HL-60/S4 (cell line): ENCODE results near the gene CYTH2.

Experiments
- in situ Hi-C: fragments of 300-500 bp; cut with MboI; formaldehyde crosslinking; loops from 2 replicates; pipeline ENCODE4 v1.14.3; 2022; ENCODE audit warnings: low sequenced_read_pairs

The CYTH2 gene

DNA sequence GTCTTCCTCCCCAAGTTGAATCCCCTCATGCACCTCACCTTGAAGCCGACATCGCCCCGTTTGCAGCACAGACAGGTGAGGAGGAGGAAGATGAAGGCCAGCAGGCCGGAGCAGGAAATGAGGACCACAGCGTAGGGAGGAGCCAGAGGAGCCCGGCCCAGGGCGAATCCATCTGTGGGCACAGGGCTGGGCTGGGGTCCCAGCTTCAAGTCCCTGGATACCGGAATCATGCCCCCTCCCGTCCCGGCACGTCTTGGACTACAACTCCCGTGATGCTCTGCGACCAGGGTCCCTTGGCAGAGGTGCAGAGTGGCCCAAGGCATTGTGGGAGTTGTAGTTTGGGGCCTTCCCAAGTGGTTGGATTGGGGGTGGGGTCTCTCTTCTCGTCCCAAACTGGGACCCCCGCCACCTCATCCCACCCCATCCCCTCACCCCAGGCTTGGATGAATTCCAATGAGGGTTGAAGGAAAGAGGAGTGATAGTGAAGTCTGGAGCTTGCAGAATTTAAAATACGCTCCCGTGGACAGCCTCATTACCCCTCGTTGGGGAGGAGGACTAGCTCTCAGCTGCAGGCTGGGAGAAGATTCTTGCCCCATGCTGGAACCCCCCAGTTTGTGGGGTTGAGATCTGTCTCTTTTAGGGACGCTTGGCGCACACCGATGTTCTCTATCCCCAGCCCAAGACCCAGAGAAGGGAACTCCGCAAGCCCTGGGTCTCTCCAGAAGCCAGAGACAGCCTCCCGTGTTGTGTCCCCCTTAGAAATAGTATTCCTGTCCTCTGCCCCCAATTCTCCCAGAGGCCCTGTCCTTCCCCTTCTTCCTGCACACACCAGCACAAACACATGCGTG, 41.5 kb downstream of the CYTH2 start:
- in situ Hi-C loops, result loop anchor here (25.0 kb wide), 1 partner anchor 327 kb away; the partner anchor contains the start of gene HSD17B14

DNA sequence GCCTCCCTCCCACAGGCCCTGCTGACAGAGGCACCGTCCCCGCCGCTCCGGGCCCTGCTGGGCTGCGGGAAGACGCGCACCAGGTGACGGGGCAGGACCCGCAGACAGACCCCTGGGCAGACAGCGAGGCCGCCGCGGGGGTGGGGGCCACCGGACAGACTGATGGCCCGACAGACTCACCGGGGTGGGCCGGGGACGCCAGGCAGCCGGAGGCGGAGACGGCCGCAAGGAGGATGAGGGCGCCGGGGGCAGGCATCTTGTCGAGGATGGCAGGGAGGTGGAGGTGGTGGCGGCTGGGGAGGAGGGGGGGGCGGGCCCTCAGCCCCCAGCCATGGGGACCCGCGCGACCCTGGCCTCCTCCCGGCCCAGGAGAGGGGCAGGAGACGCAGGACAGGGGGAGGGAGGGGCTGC, 42.2 kb downstream of the CYTH2 start:
- in situ Hi-C loops, result loop anchor here (25.0 kb wide), 1 partner anchor 326 kb away; the partner anchor contains the start of gene HSD17B14

DNA sequence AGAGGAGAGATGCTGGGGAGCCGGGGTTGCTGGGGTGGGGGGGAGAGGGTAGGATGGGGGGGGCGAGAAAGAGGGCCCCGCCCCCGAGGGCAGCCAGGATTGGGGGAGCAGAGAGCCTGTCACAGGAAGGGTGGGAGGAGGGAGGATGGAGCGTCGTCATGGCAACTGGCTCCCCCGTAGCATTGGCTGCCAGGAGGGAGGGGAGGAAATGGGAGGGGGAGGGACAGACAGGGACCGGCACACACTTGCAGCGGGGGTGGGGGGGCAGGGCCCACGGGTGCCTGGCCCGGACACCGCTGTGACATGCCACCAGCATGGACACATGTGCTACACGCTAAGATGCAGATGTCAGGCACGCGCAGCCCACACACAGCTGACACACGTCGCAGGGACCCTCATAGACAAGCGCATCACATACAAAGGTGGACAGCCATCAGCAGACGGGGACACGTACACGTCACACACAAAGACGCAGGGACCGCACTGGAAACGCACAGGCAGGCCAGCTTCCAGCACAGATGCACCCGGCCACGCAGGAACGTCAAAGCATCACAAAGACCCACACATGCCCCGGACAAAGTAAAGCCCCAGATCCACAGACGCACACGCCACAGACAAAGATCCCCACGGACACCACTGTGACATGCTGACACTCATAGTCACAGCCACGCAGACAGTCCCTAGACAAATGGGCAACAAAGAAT, 42.8 kb downstream of the CYTH2 start, which contains the start of gene LMTK3:
Gene LMTK3 (minus strand): TSS at position 36 of the 704 bp plus-strand sequence. CDS start 259 bp downstream, outside the sequence.
- in situ Hi-C loops, result loop anchor here (25.0 kb wide), 1 partner anchor 325 kb away; the partner anchor contains the start of gene HSD17B14

DNA sequence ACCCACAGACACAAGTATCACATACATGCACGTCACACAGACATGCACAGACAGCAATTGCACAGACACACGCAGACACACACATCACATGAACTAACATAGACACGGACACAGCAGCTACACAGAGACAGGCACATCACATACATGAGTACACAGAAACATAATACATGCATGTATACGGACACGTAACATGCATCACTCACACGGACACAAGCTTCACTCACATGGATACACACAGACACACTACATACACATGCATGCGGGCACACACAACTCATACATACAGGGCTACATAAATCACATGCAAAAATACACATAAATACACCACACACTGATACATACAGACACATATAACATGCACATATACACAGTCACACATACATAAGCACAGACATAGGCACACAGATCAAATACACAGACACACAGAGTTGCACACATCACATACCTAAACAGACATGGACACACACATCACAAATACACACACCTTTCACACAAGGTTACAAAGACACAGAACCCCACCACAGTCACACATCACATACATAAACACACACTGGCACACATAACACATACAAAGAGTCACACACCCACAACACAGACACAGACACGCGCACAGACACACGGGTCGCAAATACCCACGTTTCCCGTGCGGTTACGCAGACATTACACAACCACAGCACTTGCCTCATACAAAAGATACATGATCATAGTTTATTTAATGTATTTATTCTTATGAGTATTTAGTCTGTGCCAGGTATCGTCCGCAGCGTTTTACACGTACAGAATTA, 43.5 kb downstream of the CYTH2 start:
- in situ Hi-C loops, result loop anchor here (25.0 kb wide), 1 partner anchor 325 kb away; the partner anchor contains the start of gene HSD17B14

DNA sequence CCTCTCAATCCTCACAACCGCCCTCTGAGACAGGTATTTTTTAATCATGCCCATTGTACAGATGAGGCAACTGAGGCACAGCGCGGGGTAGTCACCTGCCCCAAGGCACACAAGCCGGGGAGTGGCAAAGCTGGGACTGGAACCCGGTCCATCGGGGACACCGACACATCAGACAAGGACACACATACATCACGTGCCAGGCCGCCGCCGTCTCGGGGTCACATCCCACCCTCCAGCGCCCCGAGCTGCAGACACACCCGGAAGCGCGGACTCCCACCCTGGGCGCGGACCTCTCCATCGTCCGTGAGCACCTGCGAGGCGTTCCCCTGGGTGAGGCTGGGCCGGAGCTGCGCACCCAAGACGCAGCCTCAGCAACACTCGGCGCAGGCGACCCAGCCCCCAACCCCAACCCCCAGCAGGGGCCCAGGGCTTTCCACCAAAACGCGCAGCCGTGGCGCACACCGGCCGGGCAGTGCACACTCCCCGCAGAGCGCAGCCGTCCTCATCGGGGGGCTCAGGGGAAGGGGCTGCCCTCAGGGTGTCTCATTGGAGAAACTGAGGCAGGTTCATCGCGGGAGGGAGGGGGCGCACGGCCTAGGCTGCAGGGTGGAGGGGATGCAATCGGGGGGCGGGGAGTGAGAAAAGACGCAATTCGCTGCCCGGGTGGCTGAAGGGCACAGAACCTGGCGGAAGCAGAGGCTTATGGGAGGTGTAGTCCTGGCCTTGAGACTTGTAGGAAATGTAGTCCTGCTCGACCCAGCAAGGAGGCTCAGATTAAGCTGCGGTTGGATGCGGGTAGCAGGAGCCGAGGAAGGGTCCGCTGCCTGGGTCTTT, 44.3 kb downstream of the CYTH2 start:
- in situ Hi-C loops, result loop anchor here (25.0 kb wide), 1 partner anchor 324 kb away; the partner anchor contains the start of gene HSD17B14

DNA sequence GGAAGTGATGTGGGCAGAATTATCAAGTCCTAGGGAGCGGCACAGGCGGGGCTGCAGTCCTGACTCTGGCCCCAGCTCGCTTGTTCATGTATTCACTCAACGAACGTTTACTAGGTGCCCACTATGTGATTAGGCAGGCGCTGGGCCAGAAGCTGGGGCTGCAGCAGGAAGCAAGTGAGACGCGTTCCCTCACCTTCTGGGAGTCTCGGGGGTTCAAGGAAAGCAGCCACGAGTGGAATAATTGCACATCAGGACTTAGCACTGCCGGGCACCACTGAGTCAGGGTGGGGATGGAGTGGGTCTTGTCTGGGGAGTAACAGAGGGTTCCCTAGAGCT, 44.9 kb downstream of the CYTH2 start:
- in situ Hi-C loops, result loop anchor here (25.0 kb wide), 1 partner anchor 323 kb away; the partner anchor contains the start of gene HSD17B14

DNA sequence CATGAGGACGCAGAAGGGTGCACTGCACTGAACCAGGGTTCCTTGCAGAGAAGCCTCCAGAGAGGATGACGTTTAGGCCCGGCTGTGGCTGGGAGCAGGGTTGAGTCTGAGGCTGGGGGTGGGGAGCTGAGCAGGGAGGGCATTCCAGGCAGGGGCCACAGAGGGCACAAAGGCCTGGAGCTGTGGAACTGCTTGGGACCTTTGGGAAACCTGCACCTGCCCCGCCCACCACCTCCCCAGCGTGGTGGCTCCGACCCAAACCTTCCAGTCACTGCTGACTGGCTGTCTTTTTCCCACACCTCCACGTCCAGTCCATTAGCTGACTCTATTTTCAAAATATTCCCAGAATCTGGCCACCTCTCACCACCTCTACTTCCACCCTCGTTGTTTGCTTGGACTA, 47.4 kb downstream of the CYTH2 start:
- in situ Hi-C loops, result loop anchor here (25.0 kb wide), 1 partner anchor 321 kb away; the partner anchor contains the start of gene HSD17B14

DNA sequence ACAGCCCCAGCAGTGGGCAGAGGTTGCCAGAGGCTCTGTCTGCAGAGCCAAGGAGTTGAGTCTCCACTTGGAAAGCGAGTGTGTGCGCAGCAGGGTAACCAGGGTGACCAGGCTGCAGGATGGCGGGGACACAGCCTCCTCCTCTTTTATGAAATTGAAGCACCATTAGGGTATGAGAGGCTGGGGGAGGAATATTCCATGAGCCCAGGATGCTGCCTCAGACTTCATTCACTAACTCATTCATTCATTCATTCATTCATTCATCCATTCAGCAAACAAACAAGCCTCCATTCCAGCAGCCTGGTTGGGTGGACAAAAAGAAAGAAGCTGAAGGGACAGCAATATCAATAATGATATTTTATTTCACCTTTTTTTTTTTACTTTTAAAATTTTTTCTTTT, 49.0 kb downstream of the CYTH2 start:
- in situ Hi-C loops, result loop anchor here (25.0 kb wide), 1 partner anchor 319 kb away; the partner anchor contains the start of gene HSD17B14

DNA sequence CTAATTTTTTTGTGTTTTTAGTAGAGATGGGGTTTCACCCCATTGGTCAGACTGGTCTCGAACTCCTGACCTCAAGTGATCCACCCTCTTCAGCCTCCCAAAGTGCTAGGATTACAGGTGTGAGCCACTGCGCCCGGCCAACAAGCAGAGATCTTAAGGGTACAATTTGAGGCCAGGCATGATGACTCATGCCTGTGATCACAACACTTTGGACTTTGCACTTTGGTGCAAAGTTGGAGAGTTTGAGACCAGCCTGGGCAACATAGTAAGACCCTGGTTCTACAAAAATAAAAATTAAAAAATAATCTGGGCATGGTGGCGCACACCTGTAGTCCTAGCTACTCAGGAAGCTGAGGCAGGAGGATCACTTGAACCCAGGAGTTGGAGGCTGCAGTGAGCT, 50.3 kb downstream of the CYTH2 start:
- in situ Hi-C loops, result loop anchor here (25.0 kb wide), 1 partner anchor 318 kb away; the partner anchor contains the start of gene HSD17B14

DNA sequence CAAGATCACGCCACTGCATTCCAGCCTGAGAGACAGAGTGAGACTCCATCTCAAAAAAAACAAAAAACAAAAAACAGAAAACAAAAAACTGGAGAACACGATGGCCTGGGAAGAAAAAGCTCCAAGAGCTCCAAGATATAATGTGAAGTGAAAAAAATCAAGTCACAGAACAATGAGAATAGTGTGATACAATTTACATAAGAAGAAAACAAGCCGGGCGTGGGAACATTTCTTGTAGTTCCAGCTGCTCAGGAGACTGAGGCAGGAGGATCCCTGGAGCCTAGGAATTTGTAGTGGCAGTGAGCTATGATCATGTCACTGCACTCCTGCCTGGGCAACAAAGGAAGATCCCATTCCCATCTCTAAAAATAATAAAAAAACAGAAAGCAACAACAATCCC, 51.0 kb downstream of the CYTH2 start:
- in situ Hi-C loops, result loop anchor here (25.0 kb wide), 1 partner anchor 317 kb away; the partner anchor contains the start of gene HSD17B14

DNA sequence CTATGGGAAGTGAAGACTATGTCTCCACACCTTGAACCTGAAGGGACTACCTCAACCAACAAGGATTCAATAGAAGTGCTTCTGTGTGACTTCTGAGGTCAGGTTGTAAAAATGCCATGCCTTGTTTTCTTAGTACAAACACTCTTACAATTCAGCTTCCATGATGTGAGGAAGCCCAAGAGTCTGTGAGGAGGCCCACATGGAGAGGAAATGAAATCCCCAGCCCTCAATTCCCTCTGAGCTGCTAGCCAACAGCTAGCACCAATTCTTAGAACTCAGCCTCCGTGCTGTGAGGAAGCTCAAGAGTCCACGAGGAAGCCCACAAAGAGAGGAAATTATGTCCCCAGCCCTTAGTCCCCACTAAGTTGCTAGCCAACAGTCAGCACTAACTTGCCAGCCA, 55.1 kb downstream of the CYTH2 start:
- in situ Hi-C loops, result loop anchor here (25.0 kb wide), 1 partner anchor 313 kb away; the partner anchor contains the start of gene HSD17B14

DNA sequence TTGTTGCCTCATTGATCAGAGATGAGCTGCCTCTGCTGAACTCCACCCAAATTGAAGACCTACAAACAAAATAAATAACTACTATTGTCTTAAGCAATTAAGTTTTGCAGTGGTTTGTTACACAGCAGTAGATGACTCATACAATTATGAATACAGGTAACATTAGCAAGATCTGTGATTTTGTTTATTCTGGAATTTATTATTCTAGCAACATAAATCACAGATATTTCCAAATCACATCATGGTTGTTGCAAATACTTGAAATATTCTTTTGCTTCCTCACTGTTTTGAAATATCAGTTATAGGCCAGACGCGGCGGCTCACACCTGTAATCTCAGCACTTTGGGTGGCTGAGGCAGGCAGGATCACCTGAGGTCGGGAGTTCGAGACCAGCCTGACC, 55.6 kb downstream of the CYTH2 start:
- in situ Hi-C loops, result loop anchor here (25.0 kb wide), 1 partner anchor 313 kb away; the partner anchor contains the start of gene HSD17B14

DNA sequence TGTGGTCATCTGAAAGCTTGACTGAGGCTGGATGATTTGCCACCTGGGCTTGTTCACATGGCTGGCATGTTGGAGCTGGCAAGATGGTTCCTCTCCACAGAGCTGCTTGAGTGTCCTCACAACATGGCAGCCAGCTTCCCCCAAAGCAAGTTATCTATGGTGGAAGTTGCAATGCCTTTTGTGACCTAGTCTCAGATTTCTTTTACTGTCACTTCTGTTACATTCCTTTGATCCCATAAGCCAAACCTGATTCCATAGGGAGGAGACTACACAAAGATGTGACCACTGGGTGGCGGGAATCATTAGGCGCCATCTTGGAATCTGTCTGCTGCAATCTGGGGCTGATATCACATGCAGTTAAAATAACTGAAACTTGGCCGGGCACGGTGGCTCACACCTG, 60.0 kb downstream of the CYTH2 start:
- in situ Hi-C loops, result no loop called here

DNA sequence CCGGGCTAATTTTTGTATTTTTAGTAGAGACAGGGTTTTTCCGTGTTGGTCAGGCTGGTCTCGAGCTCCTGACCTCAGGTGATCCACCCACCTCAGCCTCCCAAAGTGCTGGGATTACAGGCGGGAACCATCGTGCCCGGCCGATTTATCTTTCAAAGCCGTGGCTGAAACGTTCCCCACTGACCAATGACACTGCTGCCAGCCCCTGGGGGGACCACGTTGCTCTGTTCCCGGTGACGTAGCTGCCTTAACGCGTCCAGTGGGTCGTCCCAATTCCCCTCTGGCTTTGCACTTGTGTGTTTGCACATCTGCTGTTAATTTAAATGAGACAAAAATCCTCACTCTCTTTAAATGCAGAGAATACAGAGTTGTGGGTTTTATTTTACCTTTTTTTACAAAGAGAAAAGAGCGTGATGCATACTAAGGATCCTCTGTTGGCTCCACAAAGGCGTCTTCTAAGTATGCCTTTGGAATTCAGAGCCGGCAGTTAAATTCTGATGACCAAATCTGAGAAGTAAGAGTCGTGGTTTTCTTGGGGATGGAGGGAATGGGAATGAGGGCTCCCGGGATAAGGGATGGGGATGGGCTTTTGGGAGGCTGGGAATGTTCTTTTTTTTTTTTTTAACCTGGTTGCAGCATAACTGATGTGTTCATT, 61.0 kb downstream of the CYTH2 start:
- in situ Hi-C loops, result no loop called here

DNA sequence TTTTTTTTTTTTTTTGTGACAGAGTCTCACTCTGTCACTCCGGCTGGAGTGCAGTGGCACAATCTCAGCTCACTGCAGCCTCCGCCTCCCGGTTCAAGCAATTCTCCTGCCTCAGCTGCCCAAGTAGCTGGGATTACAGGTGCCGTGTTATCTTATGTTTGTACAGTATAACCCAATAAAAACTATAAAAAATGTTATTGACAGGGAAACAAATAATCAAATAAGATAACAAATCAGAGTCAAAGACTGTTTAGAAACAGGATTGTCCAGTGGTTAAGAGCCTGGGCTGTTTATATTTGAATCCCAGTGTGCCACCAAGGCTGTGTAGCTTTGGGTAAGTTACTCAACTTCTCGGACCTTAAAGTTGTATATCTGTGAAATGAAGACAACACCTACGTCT, 61.6 kb downstream of the CYTH2 start:
- in situ Hi-C loops, result no loop called here
